Testis (tissue), 3 donors: ENCODE measurements around the gene GABARAPL1. TPM values are rescaled to one million over a fixed set of nuclear protein-coding genes. Genes with fewer than 3 reads are reported as not detected.
"Not testable (repeated sequence)": the region's sequence is repeated elsewhere in the genome, so short reads cannot be mapped to it uniquely, and the experiment has no call there.

ENCODE experiments used
- DNase-seq: peaks from one replicate; pipeline ENCODE4 v3.0.0-alpha.2; 2019
- H3K27ac ChIP-seq, 2 donors: fragments of 200-600 bp; sonication (generic); one replicate each; pipeline ENCODE4 v1.5.1; 2019
- H3K27me3 ChIP-seq: fragments of 200-600 bp; sonication (generic); one replicate; pipeline ENCODE4 v1.5.1; 2019
- H3K36me3 ChIP-seq: fragments of 200-600 bp; sonication (generic); one replicate; pipeline ENCODE4 v1.5.1; 2017; ENCODE audit warnings: low read depth; ENCODE audit errors: missing control alignments
- H3K4me1 ChIP-seq: fragments of 200-600 bp; sonication (generic); one replicate; pipeline ENCODE4 v1.5.1; 2019
- H3K4me3 ChIP-seq, 2 donors: fragments of 200-600 bp; sonication (generic); one replicate each; pipeline ENCODE4 v1.5.1; 2017 to 2019
- H3K9me3 ChIP-seq: fragments of 200-600 bp; sonication (generic); one replicate; pipeline ENCODE4 v1.5.1; 2017
- CTCF ChIP-seq, 3 experiments: fragments of 450-650 bp in 2 of 3; fragments of 200-600 bp in 1 of 3; sonication (generic) in 1 of 3; IDR thresholded peaks; one replicate each; pipeline ENCODE4 v1.5.1; 2016 to 2019; ENCODE audit warnings: antibody characterized with exemption in 3 of 3, mild to moderate bottlenecking in 2 of 3, moderate library complexity in 1 of 3
- POLR2A ChIP-seq: fragments of 450-650 bp; IDR thresholded peaks from one replicate; pipeline ENCODE4 v1.6.1; 2017; ENCODE audit warnings: antibody characterized with exemption, mild to moderate bottlenecking, moderate library complexity
- WGBS, 2 donors: methylation state at CpG; one replicate each; pipeline ENCODE4 v1.1.5; 2018; 5-methylcytosine and 5-hydroxymethylcytosine counted together
- intact Hi-C: fragments of 100-400 bp; cut with DNase I; formaldehyde crosslinking; loops from one replicate; pipeline ENCODE4 v1.15.1; 2023; ENCODE audit warnings: low total_unique reads
- polyA plus RNA-seq: library from polyadenylated mRNA; stranded (reverse); fragments of 350-450 nt; fragmentation: Illumina TruSeq; extraction: RNeasy Lipid Tissue Mini Kit (QIAGEN cat#74804); gene quantifications from one replicate; pipeline ENCODE4 v1.2.3, GENCODE V29; 2014; ENCODE audit warnings: low read depth, low replicate concordance; ENCODE audit not compliant: insufficient read depth
- total RNA-seq, 2 donors: library from RNA; depleted of rRNA; stranded (reverse); fragments of >200 nt; gene quantifications; one replicate each; pipeline ENCODE4 v1.2.3, GENCODE V29; 2016

GABARAPL1 gene
- total and polyA plus RNA-seq, 3 donors from 2014 or later = 56.2 to 74.0 (median 67.7) TPM

- Histone ChIP-seq H3K4me3 (peak overlapping the region; percentile 74 to 99), H3K9me3 (no peaks in the 10 kb centered on the region), H3K27me3 (no peaks in the 10 kb centered on the region), H3K36me3 (no peaks in the 10 kb centered on the region), H3K27ac (peak overlapping the region; percentile 99 to 100), H3K4me1 (peaks cover 4% of the 10 kb centered on the region)
- intact Hi-C loops = no loop called here
- peak; percentile 83 for DNase-seq
- WGBS, 2 donors = 2% methylated on average over 27 to 47 of the region's 47 CpGs
- TF ChIP-seq POLR2A (no peak), CTCF (IDR thresholded peaks at IDR 0.05) (no peak)
These were observed 775 bp downstream of the GABARAPL1 start for GRCh38 chr12:10213168-10214135.

- 21 to 32% methylated on average over 10 of the region's 10 CpGs for WGBS, 2 donors
- Histone ChIP-seq H3K4me3 (peak overlapping the region; percentile 74 to 99), H3K9me3 (no peaks in the 10 kb centered on the region), H3K36me3 (no peaks in the 10 kb centered on the region), H3K27me3 (no peaks in the 10 kb centered on the region), H3K27ac (peak overlapping the region; percentile 99 to 100), H3K4me1 (peaks cover 4% of the 10 kb centered on the region)
- intact Hi-C loops = no loop called here
- no peak for TF ChIP-seq POLR2A
- no peak for TF ChIP-seq CTCF (IDR thresholded peaks at IDR 0.05)
- no peak for DNase-seq
These were observed 1.6 kb downstream of the GABARAPL1 start for GRCh38 chr12:10214136-10214894.

GRCh38 chr12:10214895-10215267 lies 2.2 kb downstream of the GABARAPL1 start:
- TF ChIP-seq CTCF (IDR thresholded peaks at IDR 0.05) (no peak), POLR2A (no peak)
- intact Hi-C loops = no loop called here
- 51 to 75% methylated on average over 3 of the region's 3 CpGs for WGBS, 2 donors
- no peak for DNase-seq
- Histone ChIP-seq H3K4me3 (peak overlapping the region in 1 of 2 donors; percentile 74), H3K27ac (peak overlapping the region; percentile 99 to 100), H3K4me1 (peaks cover 4% of the 10 kb centered on the region), H3K9me3 (no peaks in the 10 kb centered on the region), H3K36me3 (no peaks in the 10 kb centered on the region), H3K27me3 (no peaks in the 10 kb centered on the region)

- no peak for DNase-seq
- WGBS, 2 donors = 59 to 66% methylated on average over 2 of the region's 2 CpGs
- TF ChIP-seq POLR2A = no peak
- no peak for TF ChIP-seq CTCF (IDR thresholded peaks at IDR 0.05)
- H3K27me3 ChIP-seq = no peaks in the 10 kb centered on the region
- no peaks in the 10 kb centered on the region for H3K9me3 ChIP-seq
- peaks cover 4% of the 10 kb centered on the region for H3K4me1 ChIP-seq
- no peak overlapping the region for H3K4me3 ChIP-seq
- peak overlapping the region in 1 of 2 donors; percentile 100 for H3K27ac ChIP-seq
- no peaks in the 10 kb centered on the region for H3K36me3 ChIP-seq
- intact Hi-C loops = no loop called here
These were observed 2.8 kb downstream of the GABARAPL1 start for GRCh38 chr12:10215436-10215835.

GRCh38 chr12:10215946-10216345 lies 3.3 kb downstream of the GABARAPL1 start:
- DNase-seq, intact Hi-C loops, H3K27ac ChIP-seq, H3K36me3 ChIP-seq, H3K4me3 ChIP-seq, H3K4me1 ChIP-seq, H3K9me3 ChIP-seq, H3K27me3 ChIP-seq: not testable (repeated sequence)
- WGBS, 2 donors = 93 to 95% methylated on average over 13 of the region's 13 CpGs
